ENCODE data around the gene EHHADH.
A peak's percentile ranks its signal among the peaks of the same experiment; 100 is the strongest.

DNA sequence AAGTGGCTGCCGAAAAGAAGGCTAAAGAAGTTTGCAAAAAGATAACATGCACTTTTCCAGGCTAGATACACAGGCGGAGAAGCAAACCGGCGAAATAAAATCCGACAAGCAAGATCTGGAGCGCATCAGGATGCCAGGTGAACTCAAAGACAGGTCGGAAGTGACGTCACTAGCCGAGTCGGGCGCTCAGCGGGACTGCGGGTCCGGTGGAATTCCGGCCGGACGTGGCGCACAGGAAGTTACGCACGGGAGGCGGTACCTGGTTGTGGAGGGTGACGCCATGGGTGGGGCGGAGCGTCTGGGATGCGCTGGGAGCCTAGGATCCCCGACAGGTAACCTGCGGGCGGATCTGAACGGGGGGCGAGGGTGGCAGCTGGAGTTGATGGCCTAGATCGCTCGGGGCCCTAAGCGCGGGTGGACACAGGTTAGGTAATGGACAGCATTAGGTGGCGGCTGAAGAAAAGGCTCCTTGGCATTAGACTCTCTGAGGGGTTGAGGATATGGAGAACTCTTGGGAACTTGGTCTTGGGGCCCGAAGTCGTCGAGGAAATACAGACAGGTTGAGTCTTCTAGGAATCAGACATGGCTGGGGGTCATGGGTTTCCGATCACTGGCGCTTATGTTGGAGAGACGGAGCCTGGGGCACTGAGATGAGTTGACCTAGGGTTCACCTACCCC lies 29.0 kb upstream of the EHHADH start:
- TF ChIP-seq TAF1 (CRISPR knock-in tag; IDR thresholded peaks at IDR 0.05) (peak; percentile 61; the same call in 1 of the 2 replicates), ETV6 (CRISPR knock-in tag; conservative IDR thresholded peaks at IDR 0.05) (no peak), RXRA (CRISPR knock-in tag; IDR thresholded peaks at IDR 0.05) (peak; percentile 70), HDAC2 (CRISPR knock-in tag; IDR thresholded peaks at IDR 0.05) (peak; percentile 85), MEF2D (CRISPR knock-in tag; IDR thresholded peaks at IDR 0.05) (no peak; the same call in 1 of the 2 replicates), TFDP2 (CRISPR knock-in tag; IDR thresholded peaks at IDR 0.05) (peak; percentile 63; the same call in 1 of the 2 replicates)
- TF ChIP-seq, protein P1, sequence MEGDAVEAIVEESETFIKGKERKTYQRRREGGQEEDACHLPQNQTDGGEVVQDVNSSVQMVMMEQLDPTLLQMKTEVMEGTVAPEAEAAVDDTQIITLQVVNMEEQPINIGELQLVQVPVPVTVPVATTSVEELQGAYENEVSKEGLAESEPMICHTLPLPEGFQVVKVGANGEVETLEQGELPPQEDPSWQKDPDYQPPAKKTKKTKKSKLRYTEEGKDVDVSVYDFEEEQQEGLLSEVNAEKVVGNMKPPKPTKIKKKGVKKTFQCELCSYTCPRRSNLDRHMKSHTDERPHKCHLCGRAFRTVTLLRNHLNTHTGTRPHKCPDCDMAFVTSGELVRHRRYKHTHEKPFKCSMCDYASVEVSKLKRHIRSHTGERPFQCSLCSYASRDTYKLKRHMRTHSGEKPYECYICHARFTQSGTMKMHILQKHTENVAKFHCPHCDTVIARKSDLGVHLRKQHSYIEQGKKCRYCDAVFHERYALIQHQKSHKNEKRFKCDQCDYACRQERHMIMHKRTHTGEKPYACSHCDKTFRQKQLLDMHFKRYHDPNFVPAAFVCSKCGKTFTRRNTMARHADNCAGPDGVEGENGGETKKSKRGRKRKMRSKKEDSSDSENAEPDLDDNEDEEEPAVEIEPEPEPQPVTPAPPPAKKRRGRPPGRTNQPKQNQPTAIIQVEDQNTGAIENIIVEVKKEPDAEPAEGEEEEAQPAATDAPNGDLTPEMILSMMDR (CRISPR knock-in tag; IDR thresholded peaks at IDR 0.05) = no peak; the same call in 1 of the 2 replicates
